ENCODE data around the gene UNCX.

Gene UNCX

GRCh38 chr7:1243290-1243963 is 10.8 kb downstream of the UNCX start:
- no peak overlapping the region for H3K27ac ChIP-seq
- TF ChIP-seq CTCF (conservative IDR thresholded peaks at IDR 0.05): no peak

DNA sequence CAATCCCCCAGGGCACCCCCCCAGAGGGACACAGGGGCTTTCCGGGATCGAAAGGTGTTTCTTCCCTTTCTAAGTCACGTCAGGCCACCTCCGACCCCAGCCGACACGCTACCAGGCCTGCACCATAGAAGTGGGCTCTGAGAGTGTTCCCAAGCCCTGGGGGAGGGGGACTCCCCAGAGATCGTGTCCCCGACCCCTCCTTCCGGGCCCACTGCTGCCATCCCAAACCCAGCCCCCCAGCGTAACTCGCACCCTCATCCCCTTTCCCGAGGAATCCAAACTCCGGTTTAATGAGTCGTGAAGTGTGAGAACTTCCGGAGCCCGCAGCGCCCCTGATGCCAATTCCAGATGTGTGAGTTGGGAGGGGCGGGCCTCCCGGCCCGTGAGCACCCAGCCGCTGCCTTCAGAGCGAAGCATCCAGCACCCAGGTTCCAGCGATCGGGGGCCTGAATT is 11.3 kb downstream of the UNCX start:
- no peak overlapping the region for H3K27ac ChIP-seq
- no peak for TF ChIP-seq CTCF (conservative IDR thresholded peaks at IDR 0.05)

GRCh38 chr7:1244700-1245523 is 12.2 kb downstream of the UNCX start:
- no peak for TF ChIP-seq CTCF (conservative IDR thresholded peaks at IDR 0.05)
- H3K27ac ChIP-seq: no peak overlapping the region

- TF ChIP-seq CTCF (conservative IDR thresholded peaks at IDR 0.05): no peak
- H3K27ac ChIP-seq: no peak overlapping the region
Measured at GRCh38 chr7:1245524-1246050, 12.9 kb downstream of the UNCX start.

- no peak for TF ChIP-seq CTCF (conservative IDR thresholded peaks at IDR 0.05)
- H3K27ac ChIP-seq: no peak overlapping the region
Measured at GRCh38 chr7:1246160-1246870, 13.6 kb downstream of the UNCX start.

GRCh38 chr7:1246871-1247526 is 14.3 kb downstream of the UNCX start:
- no peak for TF ChIP-seq CTCF (conservative IDR thresholded peaks at IDR 0.05)
- no peak overlapping the region for H3K27ac ChIP-seq

Measured in VCaP (cell line).